ENCODE data around the gene SDR39U1. TPM values are rescaled to one million over a fixed set of nuclear protein-coding genes. Genes with fewer than 3 reads are reported as not detected.

The SDR39U1 gene
- total and polyA plus RNA-seq, 4 donors = 24.0 to 163 (median 54.1) TPM

- Histone ChIP-seq H3K4me3 (ENCODE audit: low read length in 2 of 2) (no peak overlapping the region), H3K27ac (ENCODE audit: low read depth in 1 of 2, low read length in 2 of 2) (no peak overlapping the region), H3K27me3 (ENCODE audit: control insufficient read depth in 1 of 2, insufficient read depth in 2 of 2, low read length in 1 of 2) (no peaks in the 10 kb centered on the region), H3K4me1 (ENCODE audit: control insufficient read depth in 1 of 2, insufficient read depth in 2 of 2, low read length in 2 of 2) (no peaks in the 10 kb centered on the region), H3K36me3 (ENCODE audit: control insufficient read depth in 1 of 2, insufficient read depth in 2 of 2, low read length in 1 of 2) (peaks cover 0 to 2% of the 10 kb centered on the region in 2 donors), H3K9me3 (ENCODE audit: control insufficient read depth, low read length) (no peaks in the 10 kb centered on the region)
- intact Hi-C loops (cut with DNase I) = no loop called here
- DNase-seq = no peak
- ATAC-seq (ENCODE audit: low FRiP score) = no peak
- 92 to 95% methylated on average over 10 of the region's 10 CpGs for WGBS, 2 donors
Measured at GRCh38 chr14:24409956-24410355, 32.6 kb downstream of the SDR39U1 start.

DNA sequence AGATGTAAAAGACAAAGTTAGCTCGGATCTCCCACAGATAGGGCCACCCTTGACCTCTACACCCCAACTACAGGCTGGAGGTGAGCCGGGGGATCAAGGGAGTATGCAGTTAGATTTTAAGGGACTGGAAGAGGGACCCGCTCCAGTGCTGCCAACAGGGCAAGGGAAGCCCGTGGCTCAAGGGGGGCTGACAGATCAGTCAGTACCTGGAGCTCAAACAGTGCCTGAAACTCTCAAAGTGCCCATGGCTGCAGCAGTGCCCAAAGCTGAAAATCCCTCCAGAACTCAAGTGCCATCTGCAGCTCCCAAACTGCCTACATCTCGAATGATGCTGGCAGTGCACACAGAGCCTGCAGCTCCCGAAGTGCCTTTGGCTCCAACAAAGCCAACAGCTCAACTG, 33.4 kb downstream of the SDR39U1 start:
- ATAC-seq (ENCODE audit: low FRiP score) (no peak), DNase-seq (no peak)
- Histone ChIP-seq H3K4me1 (ENCODE audit: control insufficient read depth in 1 of 2, insufficient read depth in 2 of 2, low read length in 2 of 2) (no peaks in the 10 kb centered on the region), H3K27ac (ENCODE audit: low read depth in 1 of 2, low read length in 2 of 2) (no peak overlapping the region), H3K4me3 (ENCODE audit: low read length in 2 of 2) (no peak overlapping the region), H3K9me3 (ENCODE audit: control insufficient read depth, low read length) (no peaks in the 10 kb centered on the region), H3K27me3 (ENCODE audit: control insufficient read depth in 1 of 2, insufficient read depth in 2 of 2, low read length in 1 of 2) (no peaks in the 10 kb centered on the region), H3K36me3 (ENCODE audit: control insufficient read depth in 1 of 2, insufficient read depth in 2 of 2, low read length in 1 of 2) (peaks cover 0 to 2% of the 10 kb centered on the region in 2 donors)
- intact Hi-C loops (cut with DNase I) = no loop called here
- 79 to 82% methylated on average over 6 of the region's 6 CpGs for WGBS, 2 donors

GRCh38 chr14:24408764-24409163, 33.8 kb downstream of the SDR39U1 start:
- DNase-seq (no peak), ATAC-seq (ENCODE audit: low FRiP score) (no peak)
- H3K27me3 ChIP-seq (ENCODE audit: control insufficient read depth in 1 of 2, insufficient read depth in 2 of 2, low read length in 1 of 2) = no peaks in the 10 kb centered on the region
- H3K9me3 ChIP-seq (ENCODE audit: control insufficient read depth, low read length) = no peaks in the 10 kb centered on the region
- no peaks in the 10 kb centered on the region for H3K4me1 ChIP-seq (ENCODE audit: control insufficient read depth in 1 of 2, insufficient read depth in 2 of 2, low read length in 2 of 2)
- WGBS, 2 donors = 79 to 80% methylated on average over 3 of the region's 3 CpGs
- intact Hi-C loops (cut with DNase I) = no loop called here
- no peak overlapping the region for H3K27ac ChIP-seq (ENCODE audit: low read depth in 1 of 2, low read length in 2 of 2)
- H3K36me3 ChIP-seq (ENCODE audit: control insufficient read depth in 1 of 2, insufficient read depth in 2 of 2, low read length in 1 of 2) = peaks cover 0 to 2% of the 10 kb centered on the region in 2 donors
- no peak overlapping the region for H3K4me3 ChIP-seq (ENCODE audit: low read length in 2 of 2)

DNA sequence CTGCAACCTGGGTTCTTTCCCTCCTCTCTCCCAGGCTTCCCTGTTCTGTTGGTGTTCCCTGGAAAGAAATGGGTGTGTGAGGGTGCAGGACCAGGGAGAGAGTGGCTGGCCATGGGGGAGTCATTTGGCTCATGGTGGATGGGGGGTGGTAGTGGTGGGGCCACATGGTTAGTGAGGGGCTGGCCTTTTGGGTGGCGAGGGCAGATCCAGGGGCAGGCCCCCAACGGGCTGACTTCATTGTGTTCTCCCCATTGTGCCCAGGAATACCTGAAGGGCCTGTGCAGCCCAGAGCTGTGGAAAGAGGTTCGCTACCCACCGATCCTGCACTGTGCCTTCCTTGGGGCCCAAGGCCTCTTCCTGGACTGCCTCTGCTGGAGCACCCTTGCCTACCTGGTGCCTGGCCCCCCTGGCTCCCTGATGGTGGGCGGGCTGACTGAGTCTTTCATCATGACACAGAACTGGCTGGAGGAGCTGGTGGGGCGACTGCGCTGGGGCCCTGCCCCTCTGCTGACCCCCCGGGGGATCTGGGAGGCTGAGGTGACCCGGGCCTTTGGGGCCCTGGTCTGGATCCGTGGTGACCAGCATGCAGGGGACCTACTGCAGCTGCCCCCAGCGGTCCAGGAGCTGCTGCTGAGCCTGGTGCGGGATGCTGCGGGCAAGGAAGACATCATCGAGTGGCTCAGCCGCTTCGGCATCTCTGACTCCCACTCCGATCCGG, 34.8 kb downstream of the SDR39U1 start:
- H3K4me3 ChIP-seq (ENCODE audit: low read length in 2 of 2) = no peak overlapping the region
- H3K36me3 ChIP-seq (ENCODE audit: control insufficient read depth in 1 of 2, insufficient read depth in 2 of 2, low read length in 1 of 2) = peaks cover 0 to 2% of the 10 kb centered on the region in 2 donors
- H3K4me1 ChIP-seq (ENCODE audit: control insufficient read depth in 1 of 2, insufficient read depth in 2 of 2, low read length in 2 of 2) = no peaks in the 10 kb centered on the region
- ATAC-seq (ENCODE audit: low FRiP score) (no peak), DNase-seq (no peak)
- intact Hi-C loops (cut with DNase I) = no loop called here
- no peaks in the 10 kb centered on the region for H3K27me3 ChIP-seq (ENCODE audit: control insufficient read depth in 1 of 2, insufficient read depth in 2 of 2, low read length in 1 of 2)
- H3K27ac ChIP-seq (ENCODE audit: low read depth in 1 of 2, low read length in 2 of 2) = no peak overlapping the region
- WGBS, 2 donors = 93 to 94% methylated on average over 18 of the region's 18 CpGs
- H3K9me3 ChIP-seq (ENCODE audit: control insufficient read depth, low read length) = no peaks in the 10 kb centered on the region

DNA sequence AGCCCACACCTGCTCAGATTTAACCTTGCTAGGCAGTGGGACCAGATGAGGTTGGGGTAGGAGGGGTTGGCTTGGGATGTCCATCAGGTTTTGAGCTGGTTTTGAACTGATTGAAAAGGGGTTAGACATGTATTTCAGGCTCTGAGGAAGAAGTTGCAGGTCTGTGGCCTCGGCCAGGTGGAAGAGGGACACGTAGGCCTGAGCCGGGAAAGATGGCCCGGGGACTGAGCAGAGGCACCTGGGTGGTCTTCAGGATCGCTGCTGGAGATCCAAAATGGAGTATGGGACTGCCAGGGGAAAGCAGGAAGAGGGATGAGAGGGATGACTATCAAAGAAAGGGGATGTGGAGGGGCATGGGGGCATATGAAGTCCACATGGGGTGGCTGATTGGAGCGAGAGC, 36.2 kb downstream of the SDR39U1 start:
- WGBS, 2 donors = 94 to 95% methylated on average over 6 of the region's 6 CpGs

DNA sequence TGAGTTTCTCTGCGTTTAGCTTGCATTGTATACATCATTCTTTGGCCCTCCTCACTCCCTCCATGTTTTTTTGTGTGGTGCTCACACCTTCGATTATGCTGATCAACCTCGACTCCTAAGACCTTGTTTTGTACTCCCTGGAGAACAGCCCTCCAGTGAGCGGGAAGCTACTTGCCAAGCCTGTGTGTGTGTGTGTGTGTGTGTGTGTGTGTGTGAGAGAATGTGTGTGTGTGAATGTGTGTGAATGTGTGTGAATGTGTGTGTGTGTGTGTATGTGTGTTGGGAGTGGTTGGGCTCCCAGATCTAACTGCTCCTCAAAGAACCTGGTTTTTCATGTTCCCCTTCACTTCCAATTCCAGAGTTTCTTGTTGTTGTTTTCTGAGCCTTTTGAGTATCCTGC, 37.8 kb downstream of the SDR39U1 start:
- Histone ChIP-seq H3K4me3 (ENCODE audit: low read length in 2 of 2) (no peak overlapping the region), H3K27me3 (ENCODE audit: control insufficient read depth in 1 of 2, insufficient read depth in 2 of 2, low read length in 1 of 2) (no peaks in the 10 kb centered on the region), H3K27ac (ENCODE audit: low read depth in 1 of 2, low read length in 2 of 2) (no peak overlapping the region), H3K9me3 (ENCODE audit: control insufficient read depth, low read length) (no peaks in the 10 kb centered on the region), H3K36me3 (ENCODE audit: control insufficient read depth in 1 of 2, insufficient read depth in 2 of 2, low read length in 1 of 2) (peaks cover 0 to 2% of the 10 kb centered on the region in 2 donors), H3K4me1 (ENCODE audit: control insufficient read depth in 1 of 2, insufficient read depth in 2 of 2, low read length in 2 of 2) (no peaks in the 10 kb centered on the region)
- intact Hi-C loops (cut with DNase I) = no loop called here
- no peak for DNase-seq
- WGBS, 2 donors = 53 to 61% methylated on average over 4 of the region's 4 CpGs
- ATAC-seq (ENCODE audit: low FRiP score) = no peak

More for the DNA sequence above, 36.2 kb downstream of the SDR39U1 start:
- no peak overlapping the region for H3K4me3 ChIP-seq (ENCODE audit: low read length in 2 of 2)
- no peak for DNase-seq
- no peak overlapping the region for H3K27ac ChIP-seq (ENCODE audit: low read depth in 1 of 2, low read length in 2 of 2)
- intact Hi-C loops (cut with DNase I) = no loop called here
- H3K4me1 ChIP-seq (ENCODE audit: control insufficient read depth in 1 of 2, insufficient read depth in 2 of 2, low read length in 2 of 2) = no peaks in the 10 kb centered on the region
- H3K9me3 ChIP-seq (ENCODE audit: control insufficient read depth, low read length) = no peaks in the 10 kb centered on the region
- H3K36me3 ChIP-seq (ENCODE audit: control insufficient read depth in 1 of 2, insufficient read depth in 2 of 2, low read length in 1 of 2) = peaks cover 0 to 2% of the 10 kb centered on the region in 2 donors
- no peak for ATAC-seq (ENCODE audit: low FRiP score)
- H3K27me3 ChIP-seq (ENCODE audit: control insufficient read depth in 1 of 2, insufficient read depth in 2 of 2, low read length in 1 of 2) = no peaks in the 10 kb centered on the region

DNA sequence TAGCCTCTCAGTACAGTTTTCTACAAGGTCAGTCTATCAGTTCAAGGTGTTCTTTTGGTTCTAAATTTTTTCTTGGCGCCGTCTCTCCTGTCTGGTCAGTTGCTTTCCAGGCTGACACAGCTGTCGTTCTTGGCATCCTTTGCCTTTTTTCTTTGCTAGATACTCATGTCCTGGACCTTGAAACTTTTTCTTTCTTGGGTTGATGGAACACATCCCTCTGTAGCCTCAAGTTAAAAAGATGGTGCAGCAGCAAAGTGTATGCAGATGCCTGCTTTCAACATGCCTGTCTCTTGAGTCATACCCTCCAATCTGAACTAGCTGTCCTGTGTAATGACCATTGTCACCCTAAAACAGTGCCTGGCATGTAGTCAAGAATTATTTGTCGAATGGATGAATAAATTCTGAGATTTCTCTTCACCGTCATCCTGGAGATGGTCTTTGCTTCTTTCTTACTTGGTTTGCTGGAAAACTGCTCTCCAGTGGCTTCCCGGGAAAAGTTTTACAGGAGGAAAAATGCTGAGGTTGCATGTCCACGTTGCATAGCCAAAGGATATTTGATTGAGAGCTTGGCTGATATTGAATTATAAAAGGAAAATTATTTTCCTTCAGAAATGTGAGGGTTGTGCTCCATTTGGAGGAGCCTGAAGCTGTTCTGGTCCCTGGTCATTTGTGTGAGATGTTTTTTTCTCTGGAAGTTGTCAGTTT, 39.1 kb downstream of the SDR39U1 start:
- DNase-seq (no peak), ATAC-seq (ENCODE audit: low FRiP score) (no peak)
- intact Hi-C loops (cut with DNase I) = no loop called here
- H3K27me3 ChIP-seq (ENCODE audit: control insufficient read depth in 1 of 2, insufficient read depth in 2 of 2, low read length in 1 of 2) = no peaks in the 10 kb centered on the region
- H3K4me3 ChIP-seq (ENCODE audit: low read length in 2 of 2) = no peak overlapping the region
- H3K9me3 ChIP-seq (ENCODE audit: control insufficient read depth, low read length) = no peaks in the 10 kb centered on the region
- WGBS, 2 donors = 27 to 37% methylated on average over 7 of the region's 7 CpGs
- no peaks in the 10 kb centered on the region for H3K36me3 ChIP-seq (ENCODE audit: control insufficient read depth in 1 of 2, insufficient read depth in 2 of 2, low read length in 1 of 2)
- no peaks in the 10 kb centered on the region for H3K4me1 ChIP-seq (ENCODE audit: control insufficient read depth in 1 of 2, insufficient read depth in 2 of 2, low read length in 2 of 2)
- no peak overlapping the region for H3K27ac ChIP-seq (ENCODE audit: low read depth in 1 of 2, low read length in 2 of 2)

- Histone ChIP-seq H3K4me1 (ENCODE audit: control insufficient read depth in 1 of 2, insufficient read depth in 2 of 2, low read length in 2 of 2) (no peaks in the 10 kb centered on the region), H3K27ac (ENCODE audit: low read depth in 1 of 2, low read length in 2 of 2) (no peak overlapping the region), H3K4me3 (ENCODE audit: low read length in 2 of 2) (no peak overlapping the region), H3K9me3 (ENCODE audit: control insufficient read depth, low read length) (no peaks in the 10 kb centered on the region), H3K27me3 (ENCODE audit: control insufficient read depth in 1 of 2, insufficient read depth in 2 of 2, low read length in 1 of 2) (no peaks in the 10 kb centered on the region), H3K36me3 (ENCODE audit: control insufficient read depth in 1 of 2, insufficient read depth in 2 of 2, low read length in 1 of 2) (no peaks in the 10 kb centered on the region)
- no peak for DNase-seq
- 56 to 66% methylated on average over 8 to 9 of the region's 9 CpGs for WGBS, 2 donors
- no peak for ATAC-seq (ENCODE audit: low FRiP score)
- intact Hi-C loops (cut with DNase I) = no loop called here
Measured at GRCh38 chr14:24401810-24402702, 40.5 kb downstream of the SDR39U1 start.
